SK-N-SH (cell line): Measurements from ENCODE around the gene KAT6B. TPM values are rescaled to one million over a fixed set of nuclear protein-coding genes. Genes with fewer than 3 reads are reported as not detected.

Source experiments
- CTCF ChIA-PET: fragments of 300-600, 350-600 bp; formaldehyde crosslinking; extraction: SDS; loops from one replicate; lab custom pipeline; 2021; lab: Yijun Ruan, JAX
- POLR2A ChIA-PET: fragments of 350-600 bp; sonication (Branson Sonifier 250); formaldehyde crosslinking; extraction: SDS; loops from one replicate; lab custom pipeline; 2020; ENCODE audit warnings: antibody characterized with exemption, inconsistent platforms; lab: Yijun Ruan, JAX
- DNase-seq: peaks from one replicate; pipeline ENCODE4 v3.0.0; 2012
- H2AFZ ChIP-seq: fragments of 200-600 bp; sonication (generic); 2 replicates; pipeline ENCODE4 v1.8.1; 2016; ENCODE audit warnings: antibody characterized with exemption, mild to moderate bottlenecking, low read depth
- H3F3A ChIP-seq: fragments of 200-600 bp; sonication (generic); replicated peaks from 2 replicates; pipeline ENCODE3; 2016; ENCODE audit warnings: antibody characterized with exemption, mild to moderate bottlenecking; ENCODE audit not compliant: insufficient read depth
- H3K27ac ChIP-seq, 2 experiments: fragments of 200-500 bp in 1 of 2; fragments of 200-600 bp in 1 of 2; sonication (Bioruptor generic) in 1 of 2; sonication (generic), shearing (Covaris generic) in 1 of 2; 2 replicates each; pipeline versions ENCODE4 v1.5.1 to v1.6.1; 2014 to 2016; ENCODE audit warnings: low read depth in 2 of 2, inconsistent platforms in 1 of 2, low read length in 1 of 2, mild to moderate bottlenecking in 1 of 2, mixed read lengths in 1 of 2
- H3K27me3 ChIP-seq: fragments of 200-600 bp; sonication (generic), shearing (Covaris generic); 2 replicates; pipeline ENCODE4 v1.6.1; 2016; ENCODE audit warnings: mixed run types; ENCODE audit not compliant: insufficient read depth
- H3K36me3 ChIP-seq, 2 experiments: fragments of 200-500 bp in 1 of 2; fragments of 200-600 bp in 1 of 2; sonication (Bioruptor generic) in 1 of 2; sonication (generic) in 1 of 2; replicated peaks in 1 of 2; 2 replicates each; pipeline versions ENCODE3 to v1.5.1; 2014 to 2016; ENCODE audit warnings: low read length in 1 of 2, mild to moderate bottlenecking in 1 of 2; ENCODE audit not compliant: insufficient read depth in 2 of 2, control insufficient read depth in 1 of 2
- H3K4me1 ChIP-seq, 2 experiments: fragments of 200-500 bp in 1 of 2; fragments of 200-600 bp in 1 of 2; sonication (Bioruptor generic) in 1 of 2; sonication (generic), shearing (Covaris generic) in 1 of 2; 2 replicates each; pipeline versions ENCODE4 v1.5.1 to v1.6.1; 2014 to 2016; ENCODE audit warnings: low read depth in 1 of 2, low read length in 1 of 2, mixed run types in 1 of 2; ENCODE audit not compliant: insufficient read depth in 2 of 2, control insufficient read depth in 1 of 2
- H3K4me2 ChIP-seq: fragments of 200-600 bp; sonication (generic), shearing (Covaris generic); 2 replicates; pipeline ENCODE4 v1.6.1; 2017; ENCODE audit warnings: mixed run types
- H3K4me3 ChIP-seq, 2 experiments: fragments of 200-500 bp in 1 of 2; fragments of 200-600 bp in 1 of 2; sonication (Bioruptor generic) in 1 of 2; sonication (generic), shearing (Covaris generic) in 1 of 2; 2 replicates each; pipeline versions ENCODE4 v1.5.1 to v1.8.1; 2014 to 2016; ENCODE audit warnings: low read depth in 2 of 2, inconsistent platforms in 1 of 2, low read length in 1 of 2, mild to moderate bottlenecking in 1 of 2, mixed read lengths in 1 of 2, moderate library complexity in 1 of 2
- H3K79me2 ChIP-seq: fragments of 200-600 bp; sonication (generic); 2 replicates; pipeline ENCODE4 v1.8.1; 2017; ENCODE audit warnings: mild to moderate bottlenecking; ENCODE audit not compliant: insufficient read depth
- H3K9ac ChIP-seq: fragments of 200-600 bp; sonication (generic); 2 replicates; pipeline ENCODE4 v1.6.1; 2017; ENCODE audit warnings: mixed run types
- H3K9me2 ChIP-seq: fragments of 200-600 bp; sonication (generic); 2 replicates; pipeline ENCODE4 v1.6.1; 2017; ENCODE audit warnings: mixed run types
- H3K9me3 ChIP-seq: fragments of 200-600 bp; sonication (generic); 2 replicates; pipeline ENCODE4 v1.6.1; 2017; ENCODE audit warnings: mixed run types, mild to moderate bottlenecking, moderate library complexity
- H4K20me1 ChIP-seq: fragments of 200-600 bp; sonication (generic); 2 replicates; pipeline ENCODE4 v1.6.1; 2017; ENCODE audit warnings: mild to moderate bottlenecking, mixed run types; ENCODE audit not compliant: insufficient read depth
- CTCF ChIP-seq: fragments of 200-600 bp; sonication (generic); IDR thresholded peaks from 2 replicates; pipeline ENCODE4 v1.6.1; 2017; ENCODE audit warnings: antibody characterized with exemption, mild to moderate bottlenecking, moderate library complexity
- EP300 ChIP-seq, 2 experiments: IDR thresholded peaks; 2 replicates each; pipeline versions ENCODE4 v1.4.0 to v1.6.1; 2012; ENCODE audit warnings: borderline replicate concordance in 1 of 2, low read depth in 1 of 2, low read length in 1 of 2
- EZH2phosphoT487 ChIP-seq: fragments of 200-600 bp; sonication (generic); IDR thresholded peaks from 2 replicates; pipeline ENCODE4 v1.6.1; 2017; ENCODE audit warnings: low read depth, mixed run types, mild to moderate bottlenecking, antibody characterized with exemption, moderate library complexity, borderline replicate concordance
- FOSL2 ChIP-seq: IDR thresholded peaks from 2 replicates; pipeline ENCODE4 v1.4.0; 2012; ENCODE audit warnings: low read depth, mild to moderate bottlenecking, moderate library complexity, borderline replicate concordance
- FOXJ3 ChIP-seq: sonication (generic); formaldehyde crosslinking; IDR thresholded peaks from 2 replicates; pipeline ENCODE4 v1.5.1; 2020; ENCODE audit warnings: mild to moderate bottlenecking, missing genetic modification reagents
- FOXM1 ChIP-seq: IDR thresholded peaks from 2 replicates; pipeline ENCODE4 v1.4.0; 2012; ENCODE audit warnings: low read depth, mild to moderate bottlenecking
- MEF2A ChIP-seq: IDR thresholded peaks from 2 replicates; pipeline ENCODE4 v1.4.0; 2012; ENCODE audit warnings: low read depth, borderline replicate concordance
- NRF1 ChIP-seq: IDR thresholded peaks from 2 replicates; pipeline ENCODE4 v1.6.1; 2012; ENCODE audit warnings: low read depth, mild to moderate bottlenecking, low read length
- PBX3 ChIP-seq: IDR thresholded peaks from 2 replicates; pipeline ENCODE4; 2012
- RAD21 ChIP-seq: IDR thresholded peaks from 2 replicates; pipeline ENCODE4 v1.6.1; 2012; ENCODE audit warnings: mild to moderate bottlenecking, low read length
- SMC3 ChIP-seq: IDR thresholded peaks from 2 replicates; pipeline ENCODE4 v1.6.1; 2012; ENCODE audit warnings: low read depth, low read length, improper control_type of control experiment
- TAF1 ChIP-seq: IDR thresholded peaks from 2 replicates; pipeline ENCODE4 v1.6.1; 2012; ENCODE audit warnings: low read depth, mild to moderate bottlenecking, low read length, moderate library complexity, borderline replicate concordance
- TCF12 ChIP-seq: IDR thresholded peaks from 2 replicates; pipeline ENCODE4 v1.4.0; 2012
- USF1 ChIP-seq: IDR thresholded peaks from 2 replicates; pipeline ENCODE4 v1.4.0; 2012; ENCODE audit warnings: low read depth, borderline replicate concordance
- USF2 ChIP-seq: fragments of 150-350 bp; IDR thresholded peaks from 2 replicates; pipeline ENCODE4 v1.6.1; 2017; ENCODE audit warnings: antibody characterized with exemption, low read length, low read depth, borderline replicate concordance
- YY1 ChIP-seq: IDR thresholded peaks from 2 replicates; pipeline ENCODE4 v1.4.0; 2012; ENCODE audit warnings: low read depth, mild to moderate bottlenecking
- WGBS: methylation state at CpG from one replicate; pipeline ENCODE4 v1.1.6; 2017; ENCODE audit warnings: low lambda C conversion rate; 5-methylcytosine and 5-hydroxymethylcytosine counted together
- polyA plus RNA-seq, 3 experiments: library from polyadenylated mRNA; depleted of rRNA; stranded (reverse); fragments of >200 nt; gene quantifications; 2 replicates each; pipeline ENCODE4 v1.2.3, GENCODE V29; 2012

The KAT6B gene
- polyA plus RNA-seq, 1 of the 3 experiments (the other 2 are of a cell fraction): 4.3 TPM

GRCh38 chr10:75065076-75065475 lies 238.7 kb downstream of the KAT6B start:
- DNase-seq: no peak
- Histone ChIP-seq H3K9ac (no peak overlapping the region), H3K27me3 (no peaks in the 10 kb centered on the region), H3K9me2 (no peaks in the 10 kb centered on the region), H3K9me3 (no peaks in the 10 kb centered on the region), H3K79me2 (no peaks in the 10 kb centered on the region), H2AFZ (no peak overlapping the region), H3K4me3 (no peak overlapping the region), H4K20me1 (no peaks in the 10 kb centered on the region), H3K4me2 (no peak overlapping the region), H3K4me1 (peaks cover 0 to 8% of the 10 kb centered on the region in 2 experiments; a peak in 1 of 4 replicates), H3F3A (no peaks in the 10 kb centered on the region), H3K36me3 (no peaks in the 10 kb centered on the region), H3K27ac (no peak overlapping the region)
- ChIA-PET CTCF (no interaction called here), POLR2A (no interaction called here)
- TF ChIP-seq PBX3 (no peak), TAF1 (no peak), NRF1 (no peak), EZH2phosphoT487 (no peak), YY1 (no peak), MEF2A (no peak), USF1 (no peak), FOXM1 (no peak), USF2 (no peak), FOSL2 (no peak), TCF12 (no peak), EP300 (IDR thresholded peaks at IDR 0.05; ENCODE audit: borderline replicate concordance in 1 of 2, low read depth in 1 of 2, low read length in 1 of 2) (no peak), SMC3 (no peak), RAD21 (no peak)
- over 99% methylated on average over 4 of the region's 4 CpGs for WGBS

GRCh38 chr10:75066271-75066670 lies 239.9 kb downstream of the KAT6B start:
- POLR2A ChIA-PET: no interaction called here
- H3K27ac ChIP-seq: no peak overlapping the region
- no peaks in the 10 kb centered on the region for H3F3A ChIP-seq
- H3K36me3 ChIP-seq: no peaks in the 10 kb centered on the region
- 91% methylated on average over 5 of the region's 5 CpGs for WGBS
- no peaks in the 10 kb centered on the region for H4K20me1 ChIP-seq
- H3K4me1 ChIP-seq: peaks cover 0 to 16% of the 10 kb centered on the region in 2 experiments; a peak in 1 of 4 replicates
- no peaks in the 10 kb centered on the region for H3K9me3 ChIP-seq
- TF ChIP-seq FOXJ3 (no peak), CTCF (no peak)
- H3K9me2 ChIP-seq: no peaks in the 10 kb centered on the region
- no peak overlapping the region for H2AFZ ChIP-seq
- no peaks in the 10 kb centered on the region for H3K27me3 ChIP-seq
- CTCF ChIA-PET: no interaction called here
- no peak overlapping the region for H3K4me2 ChIP-seq
- no peak for DNase-seq
- no peak overlapping the region for H3K4me3 ChIP-seq
- no peaks in the 10 kb centered on the region for H3K79me2 ChIP-seq
- H3K9ac ChIP-seq: no peak overlapping the region
